T-helper 1 cell treated with Interleukin-12 subunit alpha and Interleukin-12 subunit beta and Interleukin-4 antibody, amounts not matched to agents 30 ng/mL and 1 ng/mL, for 36 hours (primary cell): ENCODE data around the gene GABRB1. TPM values are rescaled to one million over a fixed set of nuclear protein-coding genes. Genes with fewer than 3 reads are reported as not detected.

Source experiments
- intact Hi-C: fragments of 100-400 bp; cut with micrococcal nuclease; formaldehyde crosslinking; loops from one replicate; pipeline ENCODE4 v1.15.1; 2024
- total RNA-seq: library from RNA; stranded (reverse); gene quantifications from 2 replicates; pipeline ENCODE4 v1.2.3, GENCODE V29; 2022

The GABRB1 gene
- total RNA-seq, 1 donor from 2014 or later = not detected

GRCh38 chr4:47043821-47044220 lies 12.5 kb downstream of the GABRB1 start:
- intact Hi-C loops = no loop called here

GRCh38 chr4:47045261-47045660 lies 13.9 kb downstream of the GABRB1 start:
- intact Hi-C loops = no loop called here

- intact Hi-C loops = no loop called here
Measured at GRCh38 chr4:47049347-47049746, 18.0 kb downstream of the GABRB1 start.

GRCh38 chr4:47050761-47051725 lies 19.7 kb downstream of the GABRB1 start:
- intact Hi-C loops = no loop called here

- intact Hi-C loops = no loop called here
Measured at GRCh38 chr4:47053485-47053884, 22.1 kb downstream of the GABRB1 start.

GRCh38 chr4:47054130-47054529 lies 22.8 kb downstream of the GABRB1 start:
- intact Hi-C loops = no loop called here

GRCh38 chr4:47057991-47058390 lies 26.6 kb downstream of the GABRB1 start:
- intact Hi-C loops = no loop called here

- intact Hi-C loops = no loop called here
Measured at GRCh38 chr4:47060561-47060960, 29.2 kb downstream of the GABRB1 start.

GRCh38 chr4:47061435-47061834 lies 30.1 kb downstream of the GABRB1 start:
- intact Hi-C loops = no loop called here

GRCh38 chr4:47065051-47065481 lies 33.7 kb downstream of the GABRB1 start:
- intact Hi-C loops = no loop called here

- intact Hi-C loops = no loop called here
Measured at GRCh38 chr4:47068986-47069385, 37.6 kb downstream of the GABRB1 start.

GRCh38 chr4:47071901-47072341 lies 40.6 kb downstream of the GABRB1 start:
- intact Hi-C loops = no loop called here

GRCh38 chr4:47073647-47074046 lies 42.3 kb downstream of the GABRB1 start:
- intact Hi-C loops = no loop called here

- intact Hi-C loops = no loop called here
Measured at GRCh38 chr4:47074816-47075215, 43.4 kb downstream of the GABRB1 start.

- intact Hi-C loops = no loop called here
Measured at GRCh38 chr4:47075262-47075661, 43.9 kb downstream of the GABRB1 start.

GRCh38 chr4:47075919-47076318 lies 44.6 kb downstream of the GABRB1 start:
- intact Hi-C loops = no loop called here

- intact Hi-C loops = no loop called here
Measured at GRCh38 chr4:47084111-47084510, 52.7 kb downstream of the GABRB1 start.

- intact Hi-C loops = no loop called here
Measured at GRCh38 chr4:47084795-47085194, 53.4 kb downstream of the GABRB1 start.

GRCh38 chr4:47088298-47088697 lies 56.9 kb downstream of the GABRB1 start:
- intact Hi-C loops = no loop called here

- intact Hi-C loops = no loop called here
Measured at GRCh38 chr4:47095884-47096283, 64.5 kb downstream of the GABRB1 start.

GRCh38 chr4:47101453-47101852 lies 70.1 kb downstream of the GABRB1 start:
- intact Hi-C loops = no loop called here

GRCh38 chr4:47104986-47105385 lies 73.6 kb downstream of the GABRB1 start:
- intact Hi-C loops = no loop called here

GRCh38 chr4:47106561-47106960 lies 75.2 kb downstream of the GABRB1 start:
- intact Hi-C loops = no loop called here
